GM12878 (cell line): ENCODE data around the gene CHN1. TPM values are rescaled to one million over a fixed set of nuclear protein-coding genes. Genes with fewer than 3 reads are reported as not detected.

Experiments
- ATAC-seq: fragments of 200-7000 bp; cut with Tn5 transposase; 3 replicates; pipeline ENCODE4 v1.9.1; 2020; ENCODE audit warnings: mild to moderate bottlenecking, moderate library complexity
- BruUV-seq: library from RNA; stranded (reverse); fragments of 400-500 nt; replicated peaks from 2 replicates; lab custom pipeline; 2021; lab: Mats Ljungman, UMichigan
- CTCF ChIA-PET: fragments of 300-600 bp; sonication (Branson Sonifier 250); formaldehyde crosslinking; extraction: SDS; loops from one replicate; lab custom pipeline; 2021; ENCODE audit warnings: inconsistent platforms; lab: Yijun Ruan, JAX
- POLR2A ChIA-PET: fragments of 350-600 bp; formaldehyde crosslinking; extraction: SDS; loops from one replicate; lab custom pipeline; 2021; ENCODE audit warnings: inconsistent platforms; lab: Charles Lee
- RAD21 ChIA-PET: fragments of 300-600 bp; sonication (Branson Sonifier 250); formaldehyde crosslinking; loops from one replicate; lab custom pipeline; 2023; ENCODE audit warnings: antibody characterized with exemption; ENCODE audit not compliant: unreplicated experiment; lab: Charles Lee
- SMC1A ChIA-PET: fragments of 300-600 bp; sonication (Branson Sonifier 250); formaldehyde crosslinking; loops from one replicate; lab custom pipeline; 2023; ENCODE audit not compliant: unreplicated experiment, uncharacterized antibody; lab: Charles Lee
- DNase-seq: peaks from one replicate; pipeline ENCODE4 v3.0.0-alpha.2; 2011; ENCODE audit warnings: low read depth, low spot score
- FAIRE-seq: peaks from 3 replicates; lab custom pipeline; 2011; peaks lifted over from hg19 to GRCh38; lab: Jason Lieb, UNC
- H2AFZ ChIP-seq: 2 replicates; pipeline ENCODE4 v1.6.0; 2011; ENCODE audit warnings: low read depth, low read length, control low read depth; ENCODE audit not compliant: control insufficient read depth
- H3K27ac ChIP-seq: 2 replicates; pipeline ENCODE4 v1.5.1; 2011; ENCODE audit warnings: control low read depth; ENCODE audit not compliant: control insufficient read depth, insufficient read depth
- H3K27me3 ChIP-seq, 2 experiments: replicated peaks in 1 of 2; 2 replicates each; pipeline versions ENCODE4 v1.6.0 to v1.6.1; 2011; ENCODE audit warnings: low read length in 1 of 2; ENCODE audit not compliant: control insufficient read depth in 2 of 2, insufficient read depth in 2 of 2
- H3K36me3 ChIP-seq, 2 experiments: 2 replicates each; pipeline ENCODE4 v1.5.1; 2011; ENCODE audit warnings: low read length in 1 of 2; ENCODE audit not compliant: control insufficient read depth in 2 of 2, insufficient read depth in 2 of 2
- H3K4me1 ChIP-seq: 2 replicates; pipeline ENCODE4 v1.6.1; 2011; ENCODE audit warnings: mild to moderate bottlenecking, low read length, moderate library complexity, mixed read lengths; ENCODE audit not compliant: control insufficient read depth, insufficient read depth
- H3K4me2 ChIP-seq: 2 replicates; pipeline ENCODE4 v1.6.0; 2011; ENCODE audit warnings: control low read depth; ENCODE audit not compliant: control insufficient read depth, insufficient read depth
- H3K4me3 ChIP-seq: fragments of 200-600 bp; sonication (generic); 2 replicates; pipeline ENCODE4 v1.5.1; 2016
- H3K79me2 ChIP-seq: 2 replicates; pipeline ENCODE4 v1.6.0; 2011; ENCODE audit warnings: low read length; ENCODE audit not compliant: control insufficient read depth, insufficient read depth
- H3K9ac ChIP-seq: 2 replicates; pipeline ENCODE4 v1.8.0; 2011; ENCODE audit warnings: low read length, control low read depth, mixed read lengths; ENCODE audit not compliant: control insufficient read depth, insufficient read depth
- H3K9me3 ChIP-seq: replicated peaks from 3 replicates; pipeline ENCODE4 v1.5.1; 2011; ENCODE audit warnings: mild to moderate bottlenecking, low read length; ENCODE audit not compliant: control insufficient read depth, insufficient read depth
- H4K20me1 ChIP-seq: 2 replicates; pipeline ENCODE4 v1.6.0; 2011; ENCODE audit not compliant: control insufficient read depth, insufficient read depth
- BACH1 ChIP-seq: fragments of 450-650 bp; IDR thresholded peaks from 2 replicates; pipeline ENCODE4 v1.6.1; 2017; ENCODE audit warnings: mild to moderate bottlenecking, borderline replicate concordance
- BHLHE40 ChIP-seq, 2 experiments: fragments of 450-650 bp in 1 of 2; IDR thresholded peaks; 2 replicates each; pipeline ENCODE4 v1.6.1; 2011 to 2017; ENCODE audit warnings: low read depth in 2 of 2, borderline replicate concordance in 1 of 2, improper control_type of control experiment in 1 of 2, low read length in 1 of 2, mild to moderate bottlenecking in 1 of 2
- E2F4 ChIP-seq: IDR thresholded peaks from 2 replicates; pipeline ENCODE4 v1.6.1; 2012; ENCODE audit warnings: low read depth, low read length, improper control_type of control experiment
- FOS ChIP-seq: IDR thresholded peaks from 3 replicates; pipeline ENCODE4 v1.6.1; 2011; ENCODE audit warnings: borderline replicate concordance; ENCODE audit not compliant: insufficient read length; ENCODE audit errors: extremely low read depth
- IKZF1 ChIP-seq: fragments of 450-650 bp; conservative IDR thresholded peaks from 2 replicates; pipeline ENCODE4 v1.6.1; 2017; ENCODE audit warnings: antibody characterized with exemption, mild to moderate bottlenecking
- NR2F1 ChIP-seq: fragments of 450-650 bp; conservative IDR thresholded peaks from 2 replicates; pipeline ENCODE4 v1.6.1; 2017; ENCODE audit warnings: mild to moderate bottlenecking
- SIX5 ChIP-seq: IDR thresholded peaks from 2 replicates; pipeline ENCODE4 v1.6.1; 2011; ENCODE audit warnings: mild to moderate bottlenecking, low read depth, low read length, moderate library complexity; ENCODE audit not compliant: severe bottlenecking
- SMC3 ChIP-seq: IDR thresholded peaks from 2 replicates; pipeline ENCODE4 v1.6.1; 2011; ENCODE audit warnings: low read length, improper control_type of control experiment, borderline replicate concordance
- SPI1 ChIP-seq: IDR thresholded peaks from 2 replicates; pipeline ENCODE4 v1.6.1; 2011; ENCODE audit warnings: low read depth, mild to moderate bottlenecking, low read length, moderate library complexity, borderline replicate concordance; ENCODE audit not compliant: insufficient read depth
- USF1 ChIP-seq: IDR thresholded peaks from 2 replicates; pipeline ENCODE4 v1.6.1; 2011; ENCODE audit warnings: borderline replicate concordance, low read depth, mild to moderate bottlenecking, moderate library complexity, mixed read lengths, low read length; ENCODE audit not compliant: insufficient read depth; ENCODE audit errors: extremely low read length
- WGBS: methylation state at CpG from one replicate; pipeline ENCODE4 v1.1.6; 2016; ENCODE audit warnings: low lambda C conversion rate; ENCODE audit not compliant: insufficient replicate concordance, insufficient coverage; ENCODE audit errors: missing lambda C conversion rate; 5-methylcytosine and 5-hydroxymethylcytosine counted together
- in situ Hi-C: fragments of 300-500 bp; cut with MboI; formaldehyde crosslinking; loops from 9 replicates; pipeline ENCODE4 v1.14.3; 2018; ENCODE audit warnings: mixed read lengths
- intact Hi-C: fragments of 100-400 bp; cut with micrococcal nuclease; formaldehyde crosslinking; loops from one replicate; pipeline ENCODE4 v1.14.2; 2022; ENCODE audit not compliant: unreplicated experiment
- polyA plus RNA-seq, 11 experiments: library from polyadenylated mRNA; depleted of rRNA in 4 of 11; unstranded in 6 of 11; stranded (reverse) in 5 of 11; fragments of >200 nt; fragmentation: Nextera tagmentation in 4 of 11; fragmentation: Illumina TruSeq in 1 of 11; extraction: Ambion mirVana in 4 of 11; extraction: Trizol in 1 of 11; gene quantifications; 1 replicate in 1 of 11; 2 replicates in 10 of 11; pipeline versions ENCODE4 v1.2.1 to v1.2.3, GENCODE V29; 2011 to 2016; ENCODE audit warnings: inconsistent platforms in 2 of 11, missing spikeins in 2 of 11, low read depth in 1 of 11
- total RNA-seq, 4 experiments: library from RNA; depleted of rRNA in 3 of 4; stranded (reverse); fragments of >200 nt in 3 of 4; fragmentation: Illumina TruSeq in 1 of 4; extraction: Trizol in 1 of 4; gene quantifications; 2 replicates each; pipeline versions ENCODE4 v1.2.1 to v1.2.3, GENCODE V29; 2013 to 2021

The CHN1 gene
- total and polyA plus RNA-seq, 10 of the 15 experiments (the other 5 are each of a cell fraction or from before 2014, with no cell fraction given) = 0.18 to 0.92 (median 0.53) TPM; not detected in 1

GRCh38 chr2:174877751-174878150 is 127.4 kb downstream of the CHN1 start:
- Histone ChIP-seq H3K27ac (no peak overlapping the region), H3K4me1 (no peaks in the 10 kb centered on the region), H3K4me2 (no peak overlapping the region), H3K9me3 (no peaks in the 10 kb centered on the region), H2AFZ (no peak overlapping the region), H3K36me3 (no peaks in the 10 kb centered on the region), H4K20me1 (no peaks in the 10 kb centered on the region), H3K4me3 (no peak overlapping the region), H3K79me2 (no peaks in the 10 kb centered on the region), H3K27me3 (no peaks in the 10 kb centered on the region), H3K9ac (no peak overlapping the region)
- no peak for DNase-seq
- no TSS peak for BruUV-seq
- FAIRE-seq = no peak
- in situ Hi-C loops = no loop called here
- intact Hi-C loops = no loop called here
- CTCF ChIA-PET = interaction anchor here (1.8 kb wide), 1 partner anchor 8 kb away, joined by 4 read pairs; no protein-coding TSS in a partner anchor
- TF ChIP-seq BHLHE40 (IDR thresholded peaks at IDR 0.05; ENCODE audit: borderline replicate concordance in 1 of 2, low read depth in 2 of 2, low read length in 1 of 2) (no peak), SIX5 (no peak), NR2F1 (no peak), E2F4 (no peak), SMC3 (no peak), FOS (no peak), IKZF1 (no peak), BACH1 (no peak), USF1 (no peak), SPI1 (no peak)
- ATAC-seq = no peak
- RAD21 ChIA-PET = no interaction called here
- 48% methylated on average over 5 of the region's 5 CpGs for WGBS
- SMC1A ChIA-PET = interaction anchor here (0.8 kb wide), 1 partner anchor 11 kb away, joined by 4 read pairs; no protein-coding TSS in a partner anchor
- POLR2A ChIA-PET = interaction anchor here (0.7 kb wide), 1 partner anchor 60 kb away, joined by 3 read pairs; no protein-coding TSS in a partner anchor
